ENCODE results near the gene RIPK3. TPM values are rescaled to one million over a fixed set of nuclear protein-coding genes. Genes with fewer than 3 reads are reported as not detected.
"Not testable (repeated sequence)": the region's sequence is repeated elsewhere in the genome, so short reads cannot be mapped to it uniquely, and the experiment has no call there.

The RIPK3 gene
- total RNA-seq, 2 experiments from 2014 or later: 26.9 to 28.6 TPM

- Mint-ChIP-seq H3K4me3 (no peak overlapping the region), H3K36me3 (ENCODE audit: low read depth) (no peaks in the 10 kb centered on the region), H3K9me3 (ENCODE audit: insufficient read depth) (no peaks in the 10 kb centered on the region), H3K27me3 (ENCODE audit: low read depth) (peaks cover 26% of the 10 kb centered on the region), H3K4me1 (ENCODE audit: low read depth) (peaks cover 4% of the 10 kb centered on the region), H3K27ac (no peak overlapping the region)
- POLR2A ChIA-PET: no interaction called here
- DNase-seq: no peak
- CTCF ChIA-PET: interaction anchor here (6.7 kb wide), 1 partner anchor 27 kb away, joined by 35 read pairs; no protein-coding TSS in a partner anchor
- ATAC-seq: no peak
Observed at GRCh38 chr14:24360281-24360680, 20.5 kb upstream of the RIPK3 start.

DNA sequence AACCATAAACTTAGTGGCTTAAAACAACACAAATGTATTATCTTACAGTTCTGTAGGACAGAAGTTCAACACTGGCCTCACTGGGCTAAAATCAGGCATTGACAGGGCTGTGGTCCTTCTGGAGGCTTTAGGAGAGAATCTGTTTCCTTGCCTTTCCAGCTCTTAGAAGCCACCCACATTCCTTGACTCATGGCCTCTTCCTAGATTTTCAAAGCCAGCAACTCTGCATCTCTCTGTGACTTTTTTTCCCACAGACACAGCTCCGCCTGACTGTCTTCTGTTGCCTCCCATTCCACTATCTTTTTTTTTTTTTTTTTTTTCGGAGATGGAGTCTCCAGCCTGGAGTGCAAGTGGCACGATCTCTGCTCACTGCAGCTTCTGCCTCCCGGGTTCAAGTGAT lies 16.4 kb upstream of the RIPK3 start:
- POLR2A ChIA-PET: interaction anchor here (0.8 kb wide), 1 partner anchor 16 kb away, joined by 3 read pairs; the partner anchor contains the start of gene RIPK3
- Mint-ChIP-seq H3K4me3 (no peak overlapping the region), H3K36me3 (ENCODE audit: low read depth) (no peaks in the 10 kb centered on the region), H3K27ac (no peak overlapping the region), H3K9me3 (ENCODE audit: insufficient read depth) (no peaks in the 10 kb centered on the region), H3K4me1 (ENCODE audit: low read depth) (no peaks in the 10 kb centered on the region), H3K27me3 (ENCODE audit: low read depth) (peaks cover 28% of the 10 kb centered on the region)
- DNase-seq: no peak
- no peak for ATAC-seq
- CTCF ChIA-PET: interaction anchor here (1.9 kb wide), 1 partner anchor 9 kb away, joined by 6 read pairs; no protein-coding TSS in a partner anchor

DNA sequence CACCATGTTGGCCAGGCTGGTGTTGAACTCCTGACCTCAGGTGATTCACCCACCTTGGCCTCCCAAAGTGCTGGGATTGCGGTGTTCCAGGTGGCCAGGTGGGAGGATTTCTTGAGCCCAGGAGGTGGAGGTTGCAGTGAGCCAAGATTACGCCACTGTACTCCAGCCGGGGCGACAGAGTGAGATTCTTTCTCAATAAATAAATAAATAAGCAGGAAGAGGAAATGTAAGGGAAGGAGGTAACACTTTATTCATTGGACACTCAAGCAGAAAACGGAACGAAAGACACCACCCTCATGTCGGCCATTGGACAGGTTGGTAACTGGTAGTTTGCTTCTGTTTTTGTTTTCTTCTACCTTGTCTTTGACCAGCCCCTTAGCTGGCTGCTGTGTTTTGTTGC lies 15.2 kb upstream of the RIPK3 start:
- CTCF ChIA-PET: no interaction called here
- no peak for DNase-seq
- no peaks in the 10 kb centered on the region for H3K9me3 Mint-ChIP-seq (ENCODE audit: insufficient read depth)
- no peaks in the 10 kb centered on the region for H3K36me3 Mint-ChIP-seq (ENCODE audit: low read depth)
- no peak for ATAC-seq
- H3K4me1 Mint-ChIP-seq (ENCODE audit: low read depth): no peaks in the 10 kb centered on the region
- H3K27me3 Mint-ChIP-seq (ENCODE audit: low read depth): peaks cover 29% of the 10 kb centered on the region
- POLR2A ChIA-PET: no interaction called here
- no peak overlapping the region for H3K27ac Mint-ChIP-seq
- H3K4me3 Mint-ChIP-seq: no peak overlapping the region

- POLR2A ChIA-PET; H3K9me3 Mint-ChIP-seq (ENCODE audit: insufficient read depth); H3K27ac Mint-ChIP-seq; H3K4me1 Mint-ChIP-seq (ENCODE audit: low read depth); CTCF ChIA-PET; H3K4me3 Mint-ChIP-seq; H3K36me3 Mint-ChIP-seq (ENCODE audit: low read depth); DNase-seq; ATAC-seq: not testable (repeated sequence)
- peaks cover 30% of the 10 kb centered on the region for H3K27me3 Mint-ChIP-seq (ENCODE audit: low read depth)
Observed at GRCh38 chr14:24354482-24354825, 14.7 kb upstream of the RIPK3 start.

DNA sequence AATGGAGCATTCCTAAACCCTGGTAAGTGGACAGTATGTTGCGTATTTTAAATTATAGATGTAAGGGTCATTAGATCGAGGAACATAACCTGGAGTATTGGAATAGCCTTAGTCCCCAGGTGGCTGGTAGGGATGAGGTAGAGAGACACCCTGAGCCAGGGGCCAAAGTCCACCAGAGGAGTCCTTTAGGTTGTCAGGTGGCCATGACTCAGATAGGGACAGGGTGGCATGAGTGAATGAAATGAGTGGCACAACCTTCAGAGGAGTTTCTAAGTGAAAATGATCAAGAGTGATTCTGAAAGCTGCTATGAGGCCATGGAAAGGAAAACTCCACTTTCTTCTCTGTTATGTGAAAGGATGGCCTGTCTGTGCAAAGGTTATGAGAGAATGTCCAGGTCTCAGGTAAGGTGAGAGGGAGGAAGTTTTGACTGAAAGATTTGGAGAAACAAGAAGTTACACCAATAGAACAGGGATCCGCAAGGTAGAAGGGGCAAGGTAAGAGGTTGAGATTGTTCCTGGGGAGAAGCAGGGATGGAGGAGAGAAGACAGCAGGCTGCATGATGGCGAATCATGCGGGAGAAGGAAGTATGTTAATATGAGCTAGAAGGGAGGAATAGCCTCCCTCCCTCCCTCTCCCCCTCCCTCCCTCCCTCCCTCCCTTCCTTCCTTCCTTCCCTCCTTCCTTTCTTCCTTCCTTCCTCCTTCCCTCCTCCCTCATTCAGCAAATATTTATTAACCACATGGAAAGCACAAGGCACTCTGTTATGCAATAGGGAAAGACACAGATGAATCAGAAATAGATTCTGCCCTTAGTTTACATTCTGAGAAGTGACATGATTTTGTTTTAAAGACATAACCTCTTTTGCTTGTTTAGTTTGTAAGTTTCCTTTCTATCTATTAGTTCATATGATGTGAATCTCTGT lies 14.0 kb upstream of the RIPK3 start:
- DNase-seq: no peak
- no peak for ATAC-seq
- no peak overlapping the region for H3K27ac Mint-ChIP-seq

DNA sequence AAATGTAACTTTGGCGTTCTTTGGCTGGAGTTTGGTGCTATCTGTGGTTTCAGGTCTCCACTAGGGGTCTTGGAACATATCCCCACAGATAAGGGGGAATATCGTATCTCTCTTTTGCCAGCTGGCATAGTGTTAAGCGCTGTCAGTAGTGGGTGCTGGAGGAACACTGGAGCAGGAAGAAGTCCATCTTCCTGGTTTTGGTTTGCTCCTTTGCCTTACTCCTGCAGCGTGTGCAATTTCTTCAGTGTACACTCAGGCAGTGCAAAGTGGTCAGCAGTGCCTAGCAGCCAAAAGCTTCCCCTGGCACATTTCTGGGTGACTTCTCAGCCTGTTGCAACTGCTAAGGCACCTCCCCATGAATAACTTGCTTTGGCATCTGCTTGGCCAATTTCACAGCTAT lies 11.7 kb upstream of the RIPK3 start:
- Mint-ChIP-seq H3K36me3 (ENCODE audit: low read depth) (no peaks in the 10 kb centered on the region), H3K4me3 (no peak overlapping the region), H3K27ac (no peak overlapping the region), H3K4me1 (ENCODE audit: low read depth) (no peaks in the 10 kb centered on the region), H3K27me3 (ENCODE audit: low read depth) (peaks cover 41% of the 10 kb centered on the region), H3K9me3 (ENCODE audit: insufficient read depth) (no peaks in the 10 kb centered on the region)
- ChIA-PET POLR2A (no interaction called here), CTCF (interaction anchor here (1.3 to 2.5 kb wide), 3 partner anchors 10 to 80 kb away, joined by 3 to 7 read pairs (median 6); no protein-coding TSS in a partner anchor)
- no peak for ATAC-seq
- no peak for DNase-seq

More for the DNA sequence above, 14.0 kb upstream of the RIPK3 start:
- no peak overlapping the region for H3K4me3 Mint-ChIP-seq
- H3K9me3 Mint-ChIP-seq (ENCODE audit: insufficient read depth): no peaks in the 10 kb centered on the region
- CTCF ChIA-PET: interaction anchor here (2.5 kb wide), 1 partner anchor 20 kb away, joined by 7 read pairs; no protein-coding TSS in a partner anchor
- H3K4me1 Mint-ChIP-seq (ENCODE audit: low read depth): no peaks in the 10 kb centered on the region
- H3K27me3 Mint-ChIP-seq (ENCODE audit: low read depth): peaks cover 31% of the 10 kb centered on the region
- no peaks in the 10 kb centered on the region for H3K36me3 Mint-ChIP-seq (ENCODE audit: low read depth)
- POLR2A ChIA-PET: no interaction called here

GRCh38 chr14:24349742-24350141 lies 10.0 kb upstream of the RIPK3 start:
- Mint-ChIP-seq H3K27me3 (ENCODE audit: low read depth) (peaks cover 47% of the 10 kb centered on the region), H3K4me3 (no peak overlapping the region), H3K9me3 (ENCODE audit: insufficient read depth) (no peaks in the 10 kb centered on the region), H3K27ac (no peak overlapping the region), H3K4me1 (ENCODE audit: low read depth) (no peaks in the 10 kb centered on the region), H3K36me3 (ENCODE audit: low read depth) (no peaks in the 10 kb centered on the region)
- CTCF ChIA-PET: interaction anchor here (0.7 to 1.6 kb wide), 3 partner anchors 16 to 82 kb away, joined by 3 to 6 read pairs (median 4); no protein-coding TSS in a partner anchor
- DNase-seq: no peak
- POLR2A ChIA-PET: no interaction called here
- no peak for ATAC-seq

GRCh38 chr14:24348186-24348585 lies 8.4 kb upstream of the RIPK3 start:
- DNase-seq: no peak
- Mint-ChIP-seq H3K4me3 (no peak overlapping the region), H3K4me1 (ENCODE audit: low read depth) (no peaks in the 10 kb centered on the region), H3K27ac (no peak overlapping the region), H3K27me3 (ENCODE audit: low read depth) (peaks cover 48% of the 10 kb centered on the region), H3K9me3 (ENCODE audit: insufficient read depth) (no peaks in the 10 kb centered on the region), H3K36me3 (ENCODE audit: low read depth) (no peaks in the 10 kb centered on the region)
- CTCF ChIA-PET: interaction anchor here (0.8 to 4.4 kb wide), 5 partner anchors 14 to 89 kb away, joined by 3 to 42 read pairs (median 6); partner anchors contain the start of genes ADCY4 and CIDEB
- POLR2A ChIA-PET: interaction anchor here (0.6 to 1.0 kb wide), 2 partner anchors 82 to 693 kb away, joined by 3 to 4 read pairs; partner anchors contain the start of genes CBLN3 and KHNYN
- ATAC-seq: no peak

DNA sequence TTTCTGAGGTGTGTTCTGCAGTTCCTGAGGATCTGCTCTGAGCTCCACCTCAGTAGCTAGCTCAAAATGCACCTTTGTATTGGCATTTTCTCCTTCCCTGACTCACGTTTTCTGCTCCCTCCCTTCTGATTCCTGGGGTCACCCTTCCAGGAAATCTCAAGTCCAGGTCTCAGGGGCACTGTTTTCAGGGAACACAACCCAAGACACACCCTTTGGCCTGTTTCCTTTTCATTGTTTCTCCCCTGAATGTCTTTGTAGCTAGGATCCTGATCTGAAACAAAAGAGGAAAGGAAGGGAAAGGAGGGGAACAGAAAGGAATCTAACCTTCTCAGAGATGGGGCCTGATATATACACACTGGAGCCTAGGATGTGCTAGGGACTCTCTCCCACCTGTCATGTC lies 7.3 kb upstream of the RIPK3 start:
- Mint-ChIP-seq H3K4me3 (no peak overlapping the region), H3K27me3 (ENCODE audit: low read depth) (peaks cover 49% of the 10 kb centered on the region), H3K27ac (no peak overlapping the region), H3K36me3 (ENCODE audit: low read depth) (no peaks in the 10 kb centered on the region), H3K4me1 (ENCODE audit: low read depth) (no peaks in the 10 kb centered on the region), H3K9me3 (ENCODE audit: insufficient read depth) (no peaks in the 10 kb centered on the region)
- DNase-seq (no peak), ATAC-seq (no peak)
- ChIA-PET CTCF (interaction anchor here (1.4 to 4.4 kb wide), 4 partner anchors 13 to 90 kb away, joined by 6 to 42 read pairs (median 10); partner anchors contain the start of gene ADCY4), POLR2A (interaction anchor here (1.1 kb wide), 1 partner anchor 83 kb away, joined by 3 read pairs; no protein-coding TSS in a partner anchor)

GRCh38 chr14:24343795-24344660 lies 4.2 kb upstream of the RIPK3 start:
- peaks cover 36% of the 10 kb centered on the region for H3K27me3 Mint-ChIP-seq (ENCODE audit: low read depth)
- no peak for DNase-seq
- no peak overlapping the region for H3K4me3 Mint-ChIP-seq
- H3K27ac Mint-ChIP-seq: no peak overlapping the region
- ChIA-PET POLR2A (interaction anchor here (0.9 kb wide), 1 partner anchor 88 kb away, joined by 3 read pairs; no protein-coding TSS in a partner anchor), CTCF (interaction anchor here (0.8 to 4.4 kb wide), 4 partner anchors 10 to 87 kb away, joined by 3 to 42 read pairs (median 6); partner anchors contain the start of gene ADCY4)
- peaks cover 9% of the 10 kb centered on the region for H3K4me1 Mint-ChIP-seq (ENCODE audit: low read depth)
- H3K9me3 Mint-ChIP-seq (ENCODE audit: insufficient read depth): no peaks in the 10 kb centered on the region
- no peak for ATAC-seq
- no peaks in the 10 kb centered on the region for H3K36me3 Mint-ChIP-seq (ENCODE audit: low read depth)

- Mint-ChIP-seq H3K36me3 (ENCODE audit: low read depth) (peaks cover 8% of the 10 kb centered on the region), H3K9me3 (ENCODE audit: insufficient read depth) (no peaks in the 10 kb centered on the region), H3K27me3 (ENCODE audit: low read depth) (peaks cover 33% of the 10 kb centered on the region), H3K4me1 (ENCODE audit: low read depth) (peaks cover 16% of the 10 kb centered on the region), H3K27ac (no peak overlapping the region), H3K4me3 (no peak overlapping the region)
- CTCF ChIA-PET: interaction anchor here (0.8 to 12.7 kb wide), 4 partner anchors 9 to 89 kb away, joined by 3 to 709 read pairs (median 15); partner anchors contain the start of genes CBLN3 and KHNYN
- ATAC-seq (no peak), DNase-seq (no peak)
- POLR2A ChIA-PET: no interaction called here
Observed at GRCh38 chr14:24342889-24343288, 3.1 kb upstream of the RIPK3 start.
